SK-N-MC (cell line): ENCODE data around the gene NUDT3.

Experiments
- EZH2 ChIP-seq: fragments of 200-600 bp; sonication (generic); IDR thresholded peaks from one replicate; pipeline ENCODE4 v1.6.1; 2017; ENCODE audit warnings: antibody characterized with exemption
- POLR2AphosphoS5 ChIP-seq: IDR thresholded peaks from 2 replicates; pipeline ENCODE4 v1.6.1; 2012; ENCODE audit warnings: mild to moderate bottlenecking, low read depth, low read length, borderline replicate concordance

GRCh38 chr6:34322732-34323131 is 69.7 kb downstream of the NUDT3 start:
- TF ChIP-seq EZH2 (no peak), POLR2AphosphoS5 (no peak)
